GM21528 (cell line): ENCODE measurements around the gene ZNF783.
"Not testable (repeated sequence)": the region's sequence is repeated elsewhere in the genome, so short reads cannot be mapped to it uniquely, and the experiment has no call there.

Source experiments
- ATAC-seq: cut with Tn5 transposase; IDR thresholded peaks from one replicate; pipeline ENCODE4 v1.9.1; 2021; ENCODE audit warnings: mild to moderate bottlenecking, moderate library complexity; ENCODE audit not compliant: unreplicated experiment, low FRiP score

The ZNF783 gene

DNA sequence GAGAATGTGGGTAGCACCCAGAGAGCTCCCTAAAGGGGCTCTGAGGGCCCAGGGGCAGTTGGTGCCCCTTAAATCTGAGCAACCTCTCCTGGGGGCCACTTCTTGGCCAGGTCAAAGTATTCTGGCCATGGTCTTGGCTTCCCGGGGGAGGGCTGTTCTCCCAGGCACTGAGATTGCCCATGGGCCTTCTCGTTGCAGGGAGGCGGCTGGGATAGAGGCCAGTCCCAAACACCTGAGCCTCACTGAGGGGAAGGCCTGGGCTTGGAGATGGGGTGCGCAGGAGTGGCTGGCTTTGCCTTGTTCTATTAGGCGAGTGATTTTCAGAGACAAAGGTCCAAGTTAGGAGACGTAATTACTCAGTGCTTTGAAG, 33.5 kb downstream of the ZNF783 start:
- ATAC-seq = no peak

- no peak for ATAC-seq
Measured at GRCh38 chr7:149296368-149296767, 34.4 kb downstream of the ZNF783 start.

DNA sequence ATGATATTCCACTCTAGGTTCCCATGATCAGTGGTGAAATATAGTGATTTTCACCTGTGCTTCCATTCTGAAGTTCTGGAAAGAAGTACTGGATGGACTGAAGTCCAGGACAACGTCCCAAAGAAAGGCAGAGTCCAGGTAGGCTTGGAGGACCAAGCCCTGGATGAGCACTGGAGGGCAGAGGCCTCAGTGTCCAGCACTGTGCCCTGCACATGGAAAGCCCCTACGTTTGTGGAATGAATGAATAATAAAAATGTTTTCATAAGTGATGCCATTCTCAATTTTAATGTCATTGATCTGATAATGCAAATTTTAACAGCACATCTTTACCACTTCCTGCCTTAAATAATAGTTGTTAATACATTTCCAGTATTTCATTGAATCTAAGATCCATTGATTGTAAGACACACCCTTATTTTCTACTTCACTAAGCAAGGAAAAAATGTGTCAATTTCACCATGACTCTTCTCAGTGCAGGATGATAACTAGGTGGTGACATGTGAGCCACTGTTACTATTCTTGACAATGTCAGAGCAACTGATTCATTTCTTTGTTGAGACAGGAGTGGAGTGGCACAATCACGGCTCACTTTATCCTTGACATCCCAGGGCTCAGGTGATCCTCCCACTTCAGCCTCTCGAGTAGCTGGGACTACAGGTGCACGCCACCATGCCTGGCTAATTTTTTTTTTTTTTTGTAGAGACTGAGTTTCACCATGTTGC, 35.2 kb downstream of the ZNF783 start:
- no peak for ATAC-seq

DNA sequence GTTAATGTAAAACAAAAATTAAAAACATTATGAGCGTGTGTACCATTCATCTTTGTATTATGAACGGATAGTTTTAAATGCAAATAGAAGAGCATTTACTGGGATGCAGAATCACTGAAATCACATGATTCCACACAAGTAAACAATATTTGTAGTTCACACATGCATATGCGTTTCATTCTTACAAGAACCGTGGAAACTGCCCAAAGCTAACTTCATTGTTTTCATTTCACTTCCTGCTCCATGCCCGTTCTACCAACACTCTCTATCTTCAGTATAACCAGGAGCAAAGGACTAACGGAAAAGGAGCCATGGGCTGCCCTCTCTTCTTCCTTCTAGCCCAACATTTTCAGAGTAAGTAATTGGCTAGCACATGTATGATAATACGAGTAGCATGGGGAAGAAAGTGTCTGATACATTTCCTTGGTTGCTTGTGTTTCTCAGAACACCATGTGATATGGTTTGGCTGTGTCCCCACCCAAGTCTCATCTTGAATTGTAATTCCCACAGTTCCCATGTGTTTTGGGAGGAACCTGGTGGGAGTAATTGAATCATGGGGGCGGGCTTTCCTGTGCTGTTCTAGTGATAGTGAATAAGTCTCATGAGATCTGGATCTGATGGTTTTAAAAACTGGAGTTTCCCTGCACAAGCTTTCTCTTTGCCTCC, 38.8 kb downstream of the ZNF783 start:
- no peak for ATAC-seq

DNA sequence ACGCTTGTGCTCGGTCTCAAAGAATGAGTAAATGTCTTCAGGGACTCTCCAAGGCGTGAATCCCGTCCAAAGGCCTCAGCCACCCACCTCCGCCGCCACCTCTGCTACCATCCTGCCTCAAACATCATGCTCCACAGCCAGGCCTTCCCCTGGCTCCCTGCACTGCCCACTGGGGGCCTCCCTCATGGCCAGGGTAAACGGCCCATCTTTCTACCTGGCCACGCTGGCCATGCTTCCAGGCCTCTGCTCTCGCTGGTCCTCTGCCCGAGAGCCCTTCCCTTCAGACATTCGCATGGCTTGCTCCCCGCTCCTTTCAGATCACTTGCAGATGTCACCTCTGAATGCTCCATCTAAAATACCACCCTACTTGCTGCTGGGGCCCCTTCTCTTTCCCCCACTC, 40.2 kb downstream of the ZNF783 start:
- no peak for ATAC-seq

GRCh38 chr7:149302865-149303264, 40.9 kb downstream of the ZNF783 start:
- no peak for ATAC-seq

GRCh38 chr7:149304006-149304405, 42.0 kb downstream of the ZNF783 start:
- ATAC-seq = no peak

DNA sequence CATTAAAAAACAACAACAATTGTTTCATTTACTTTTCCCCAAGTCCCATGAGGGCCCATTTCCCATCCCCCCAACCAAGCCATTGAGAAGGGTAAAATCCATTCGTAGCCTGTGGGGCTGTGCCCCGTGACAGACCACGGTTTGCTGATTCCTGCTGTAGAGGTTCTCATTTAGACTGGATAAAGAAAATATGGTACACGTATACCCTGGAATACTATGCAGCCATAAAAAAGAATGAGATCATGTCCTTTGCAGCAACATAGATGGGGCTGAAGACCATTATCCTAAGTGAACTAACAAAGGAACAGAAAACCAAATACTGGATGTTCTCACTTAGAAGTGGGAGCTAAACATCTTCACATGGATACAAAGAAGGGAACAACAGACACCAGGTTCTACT, 44.9 kb downstream of the ZNF783 start:
- no peak for ATAC-seq

DNA sequence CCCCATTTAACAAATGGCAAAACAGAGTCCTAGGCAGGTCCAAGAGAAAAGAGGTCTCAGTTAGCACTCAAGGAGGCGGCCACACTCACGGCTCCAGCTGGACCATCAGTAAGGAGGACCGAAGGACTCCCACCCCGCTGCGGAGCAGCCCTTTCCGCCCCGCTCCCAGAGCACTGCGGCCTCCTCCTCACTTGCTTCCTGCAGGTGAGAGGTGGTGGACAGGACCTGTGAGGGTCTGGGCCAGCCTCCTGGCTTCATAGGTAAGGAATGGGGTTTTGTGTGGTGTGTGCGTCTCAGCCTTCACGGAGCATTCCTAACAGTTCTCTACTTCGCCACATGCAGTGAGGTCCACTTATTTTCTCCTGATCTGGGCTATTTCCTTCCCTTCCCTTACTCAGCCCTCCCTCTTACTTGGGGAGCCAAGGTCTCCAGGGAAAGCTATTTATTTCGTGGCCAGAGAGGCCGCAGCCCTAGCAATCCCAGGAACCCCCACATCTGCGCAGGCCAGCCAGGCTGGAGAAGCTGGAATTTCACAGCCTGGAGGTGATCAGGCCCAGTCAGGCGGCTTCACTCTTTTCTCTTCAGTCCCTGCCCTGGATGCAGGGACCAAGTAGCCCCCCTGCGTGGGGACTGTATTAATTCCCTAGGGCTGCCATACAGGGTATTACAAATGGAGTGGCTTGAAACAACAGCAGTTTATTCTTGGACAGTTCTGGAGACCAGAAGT, 45.9 kb downstream of the ZNF783 start:
- ATAC-seq = no peak

GRCh38 chr7:149310113-149310836, 48.3 kb downstream of the ZNF783 start:
- no peak for ATAC-seq

DNA sequence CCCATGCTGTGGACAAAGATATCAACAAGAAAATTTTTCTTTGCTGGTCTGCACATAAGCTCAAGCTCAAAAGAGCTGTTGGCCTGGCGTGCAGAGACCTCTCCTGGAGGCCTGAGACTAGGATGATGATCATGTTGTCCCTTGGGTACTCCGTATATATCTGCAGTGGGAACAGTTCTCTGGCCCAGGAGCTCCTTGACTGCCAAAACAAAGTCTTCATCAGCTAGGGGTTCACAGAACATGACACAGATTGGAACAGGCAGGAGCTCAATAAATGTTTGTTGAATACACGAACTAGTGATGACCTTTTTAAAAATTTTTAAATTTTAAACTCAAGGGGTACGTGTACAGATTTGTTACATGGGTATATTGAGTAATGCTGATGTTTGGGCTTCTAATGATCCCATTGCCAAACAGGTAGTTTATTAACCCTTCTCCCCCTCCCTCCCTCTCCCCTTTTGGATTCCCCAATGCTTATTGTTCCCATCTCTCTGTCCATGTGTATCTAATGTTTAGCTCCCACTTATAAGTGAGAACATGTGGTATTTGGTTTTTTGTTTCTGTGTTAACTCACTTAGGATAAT, 49.1 kb downstream of the ZNF783 start:
- ATAC-seq = no peak

DNA sequence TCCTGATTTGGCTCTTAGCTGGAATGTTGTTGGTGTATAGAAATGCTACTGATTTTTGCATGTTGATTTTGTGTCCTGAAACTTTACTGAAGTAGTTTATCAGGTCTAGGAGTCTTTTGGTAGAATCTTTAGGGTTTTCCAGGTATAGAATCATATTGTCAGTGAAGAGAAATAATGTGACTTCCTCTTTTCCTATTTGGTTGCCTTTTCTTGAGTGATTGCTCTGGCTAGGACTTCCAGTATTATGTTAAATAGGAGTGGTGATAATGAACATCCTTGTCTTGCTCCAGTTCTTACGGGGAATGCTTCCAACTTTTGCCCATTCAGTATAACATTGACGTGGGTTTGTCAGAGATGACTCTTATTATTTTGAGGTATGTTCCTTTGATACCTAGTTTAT, 52.0 kb downstream of the ZNF783 start:
- no peak for ATAC-seq

- no peak for ATAC-seq
Measured at GRCh38 chr7:149316606-149317005, 54.6 kb downstream of the ZNF783 start.

DNA sequence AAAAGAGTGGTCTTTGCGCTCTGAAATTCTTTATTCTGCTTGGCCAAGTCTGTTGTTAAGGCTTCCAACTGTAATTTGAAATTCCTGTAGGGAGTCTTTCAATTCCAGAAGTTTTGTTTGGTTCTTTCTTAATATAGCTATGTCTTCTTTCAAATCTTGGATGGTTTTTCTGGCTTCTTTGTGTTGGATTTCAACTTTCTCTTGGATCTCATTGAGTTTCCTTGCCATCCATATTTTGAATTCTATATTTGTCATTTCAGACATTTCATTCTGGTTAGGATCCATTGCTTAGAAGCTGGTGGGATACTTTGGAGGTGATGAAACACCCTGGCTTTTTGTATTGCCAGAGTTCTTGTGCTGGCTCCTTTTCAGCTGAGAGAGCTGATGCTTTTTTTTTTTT, 55.5 kb downstream of the ZNF783 start:
- ATAC-seq = no peak

DNA sequence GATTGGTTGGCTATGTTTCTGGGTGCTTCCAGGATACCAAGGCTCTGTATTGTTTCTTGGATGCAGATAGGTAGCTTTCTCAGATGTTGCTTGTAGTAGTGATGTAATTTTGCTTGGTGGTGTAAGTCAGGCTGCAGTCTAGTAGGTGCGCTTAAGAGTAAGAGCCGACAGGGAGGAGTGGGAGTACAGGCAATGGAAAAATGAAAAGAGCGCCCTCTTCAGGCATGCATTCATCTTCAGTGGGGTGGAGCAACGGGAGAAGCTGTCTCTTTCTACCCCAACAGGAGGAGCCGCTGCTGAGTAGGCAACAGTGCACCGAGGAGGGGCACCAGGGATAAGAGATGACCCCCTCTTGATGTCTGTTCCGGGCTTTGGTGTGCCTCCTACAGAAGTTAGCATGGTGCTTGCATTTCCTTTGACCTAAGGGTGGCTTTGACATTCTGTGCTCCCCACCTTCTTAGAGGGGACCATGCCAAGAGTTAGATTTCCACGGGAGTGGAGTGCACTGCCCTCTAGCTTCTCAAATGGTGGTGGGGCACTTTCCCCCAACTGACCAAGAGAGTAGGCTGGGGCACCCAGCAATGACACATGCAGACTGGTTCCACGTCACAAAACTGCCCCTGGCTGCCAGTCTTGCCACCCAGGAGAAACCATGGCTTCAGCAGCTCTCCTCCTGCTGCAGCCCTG, 56.1 kb downstream of the ZNF783 start:
- no peak for ATAC-seq

DNA sequence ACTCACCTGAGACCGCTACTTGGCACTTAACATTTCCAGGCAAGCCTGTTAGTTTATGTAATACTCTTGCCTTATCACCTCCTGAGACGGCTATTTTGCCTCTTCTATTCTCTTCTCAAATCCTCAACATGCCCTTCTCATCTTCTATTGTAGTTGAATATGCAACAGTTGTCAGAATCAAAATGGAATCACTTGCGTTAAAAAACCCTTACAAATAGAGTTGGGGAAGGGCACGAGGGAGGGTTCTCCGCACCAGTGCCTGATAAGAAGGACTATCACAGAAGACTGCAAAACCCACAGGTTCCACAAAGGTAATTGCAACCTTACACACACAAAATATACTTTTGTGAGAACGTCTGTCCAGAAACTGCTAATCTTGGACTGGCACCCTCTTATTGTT, 57.4 kb downstream of the ZNF783 start:
- no peak for ATAC-seq

DNA sequence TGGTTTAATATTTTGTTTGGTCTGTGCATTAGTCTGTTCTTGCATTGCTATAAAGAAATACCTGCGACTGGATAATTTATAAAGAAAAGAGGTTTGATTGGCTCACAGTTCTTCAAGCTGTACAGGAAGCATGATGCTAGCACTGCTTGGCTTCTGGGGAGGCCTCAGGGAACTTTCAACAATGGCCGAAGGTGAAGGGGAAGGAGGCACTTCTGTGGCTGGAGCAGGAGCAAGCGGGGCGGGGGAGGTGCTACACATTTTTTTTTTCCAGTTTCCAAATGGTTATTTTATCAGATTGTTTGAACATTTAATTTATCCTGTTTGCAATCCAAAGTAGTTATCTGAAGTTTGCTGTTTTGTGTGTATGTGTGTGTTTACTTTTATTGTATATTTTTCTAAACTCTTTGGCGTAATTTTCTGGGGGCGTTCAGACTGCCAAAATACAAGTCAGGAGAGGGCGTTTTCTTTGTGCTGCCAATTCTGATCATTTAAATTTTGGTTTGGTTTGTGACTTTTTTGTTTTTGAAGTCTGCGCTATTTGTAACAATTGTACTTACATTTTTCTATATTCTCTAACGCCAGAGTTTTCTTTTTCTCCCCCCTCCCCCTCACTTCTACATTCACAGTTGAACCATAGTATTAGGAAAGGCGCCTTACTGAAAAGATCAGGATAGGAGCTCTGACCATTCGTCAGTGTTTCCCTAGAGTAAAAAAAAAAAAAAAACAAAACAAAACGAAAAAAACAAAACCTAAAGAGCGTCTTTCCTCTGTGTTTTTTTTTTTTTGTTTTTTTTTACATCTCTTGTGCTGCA, 58.5 kb downstream of the ZNF783 start:
- ATAC-seq = no peak

DNA sequence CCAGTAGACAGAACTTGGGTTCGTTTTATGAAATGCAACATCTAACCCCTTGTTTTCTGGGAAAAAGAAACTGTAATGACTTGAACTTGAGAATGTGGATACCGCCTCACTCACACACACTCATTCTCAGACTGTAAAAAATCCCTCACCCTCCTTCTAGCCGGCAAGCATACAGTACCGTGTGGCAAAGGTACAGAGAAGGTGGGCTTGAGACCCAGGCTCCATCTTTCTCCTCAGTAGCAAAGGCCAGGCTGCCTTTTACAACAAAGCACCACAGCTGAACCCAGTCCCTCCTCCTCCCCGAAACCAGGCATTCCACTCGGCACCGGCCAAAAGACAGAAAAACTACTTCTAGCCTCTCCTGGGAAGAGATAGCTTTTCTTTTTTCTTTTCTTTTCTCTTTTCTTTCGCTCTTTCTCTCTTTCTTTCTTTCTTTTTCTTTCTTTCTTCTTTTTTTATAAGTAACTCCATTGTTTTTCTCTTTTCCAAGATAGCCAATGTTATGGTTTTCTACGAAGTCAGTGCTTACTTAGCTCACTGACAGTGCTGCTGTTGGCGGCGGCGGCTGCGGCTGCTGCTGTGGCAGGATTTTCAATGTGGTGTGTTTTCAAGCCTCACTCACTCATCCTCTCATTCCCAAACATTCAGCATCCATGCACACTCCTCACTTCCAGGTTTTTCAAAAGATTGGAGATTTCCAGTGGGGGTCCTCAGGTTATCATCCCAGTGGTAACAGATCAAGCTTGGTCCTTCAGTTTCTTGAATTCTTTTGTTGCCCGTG, 59.3 kb downstream of the ZNF783 start:
- ATAC-seq = not testable (repeated sequence)
